A673 (cell line): ENCODE results near the gene SLC4A8. TPM values are rescaled to one million over a fixed set of nuclear protein-coding genes. Genes with fewer than 3 reads are reported as not detected.
A peak's percentile ranks its signal among the peaks of the same experiment; 100 is the strongest.

Experiments used
- BruUV-seq: library from RNA; stranded (reverse); fragments of 400-500 nt; replicated peaks from 2 replicates; lab custom pipeline; 2021; lab: Mats Ljungman, UMichigan
- CTCF ChIA-PET: fragments of 300-600 bp; sonication (Branson Sonifier 250); formaldehyde crosslinking; loops from one replicate; lab custom pipeline; 2022; ENCODE audit warnings: antibody characterized with exemption; lab: Charles Lee
- POLR2A ChIA-PET: fragments of 300-600 bp; sonication (Branson Sonifier 250); formaldehyde crosslinking; loops from one replicate; lab custom pipeline; 2022; ENCODE audit warnings: antibody characterized with exemption; ENCODE audit not compliant: low non-redundant PET; lab: Charles Lee
- DNase-seq: peaks from one replicate; pipeline ENCODE4 v3.0.0-alpha.2; 2015; ENCODE audit warnings: low spot score
- H3K27ac ChIP-seq: fragments of 200-600 bp; sonication (generic); 2 replicates; pipeline ENCODE4 v1.5.1; 2016; ENCODE audit warnings: mixed run types, low read depth, mild to moderate bottlenecking, mixed read lengths, antibody characterized with exemption, low read length; ENCODE audit not compliant: poor library complexity, severe bottlenecking
- H3K27me3 ChIP-seq: fragments of 200-600 bp; sonication (generic); replicated peaks from 2 replicates; pipeline ENCODE4 v1.6.1; 2017; ENCODE audit warnings: mixed run types, low read depth, mild to moderate bottlenecking, mixed read lengths, antibody characterized with exemption, low read length; ENCODE audit not compliant: insufficient read depth, poor library complexity
- H3K36me3 ChIP-seq: fragments of 200-600 bp; sonication (generic); 2 replicates; pipeline ENCODE4 v1.6.1; 2016; ENCODE audit warnings: mixed run types, mild to moderate bottlenecking, mixed read lengths, antibody characterized with exemption, low read length; ENCODE audit not compliant: insufficient read depth, poor library complexity, severe bottlenecking
- H3K4me1 ChIP-seq: fragments of 200-600 bp; sonication (generic); 2 replicates; pipeline ENCODE4 v1.6.1; 2017; ENCODE audit warnings: mixed run types, mild to moderate bottlenecking, mixed read lengths, antibody characterized with exemption, low read length; ENCODE audit not compliant: insufficient read depth, poor library complexity, severe bottlenecking
- H3K4me3 ChIP-seq: fragments of 200-600 bp; sonication (generic); 2 replicates; pipeline ENCODE4 v1.5.1; 2016; ENCODE audit warnings: low read depth, mixed run types, mild to moderate bottlenecking, mixed read lengths, low read length; ENCODE audit not compliant: poor library complexity, severe bottlenecking
- H3K9me3 ChIP-seq: fragments of 200-600 bp; sonication (generic); 2 replicates; pipeline ENCODE4 v1.6.1; 2016; ENCODE audit warnings: mixed run types, low read depth, mild to moderate bottlenecking, mixed read lengths, antibody characterized with exemption, low read length; ENCODE audit not compliant: poor library complexity, severe bottlenecking
- CTCF ChIP-seq: fragments of 300-800, 200-600 bp; sonication (generic); conservative IDR thresholded peaks from 2 replicates; pipeline ENCODE4 v1.5.1; 2017; ENCODE audit warnings: low read depth, mild to moderate bottlenecking, antibody characterized with exemption, low read length, moderate library complexity, mixed read lengths
- EZH2 ChIP-seq: fragments of 200-600 bp; sonication (generic); IDR thresholded peaks from 2 replicates; pipeline ENCODE4 v1.6.1; 2017; ENCODE audit warnings: borderline replicate concordance, low read depth, mild to moderate bottlenecking, mixed read lengths, antibody characterized with exemption, low read length; ENCODE audit not compliant: poor library complexity, severe bottlenecking
- intact Hi-C: fragments of 100-400 bp; cut with micrococcal nuclease; formaldehyde crosslinking; loops from one replicate; pipeline ENCODE4 v1.10.0; 2022; ENCODE audit not compliant: unreplicated experiment
- total RNA-seq: library from RNA; stranded (reverse); gene quantifications from 2 replicates; pipeline ENCODE4 v1.2.3, GENCODE V29; 2021

The SLC4A8 gene
- total RNA-seq, 1 experiment from 2014 or later, result 0.73 TPM

GRCh38 chr12:51521554-51522276 is 97.1 kb downstream of the SLC4A8 start:
- TF ChIP-seq CTCF (peak; percentile 36), EZH2 (no peak)
- Histone ChIP-seq H3K4me1 (no peaks in the 10 kb centered on the region), H3K4me3 (no peak overlapping the region), H3K36me3 (no peaks in the 10 kb centered on the region), H3K27me3 (no peaks in the 10 kb centered on the region), H3K9me3 (no peaks in the 10 kb centered on the region), H3K27ac (no peak overlapping the region)
- no peak for DNase-seq
- ChIA-PET POLR2A (no interaction called here), CTCF (no interaction called here)
- no TSS peak for BruUV-seq
- intact Hi-C loops, result no loop called here

- Histone ChIP-seq H3K4me3 (no peak overlapping the region), H3K27me3 (no peaks in the 10 kb centered on the region), H3K36me3 (no peaks in the 10 kb centered on the region), H3K9me3 (no peaks in the 10 kb centered on the region), H3K4me1 (no peaks in the 10 kb centered on the region), H3K27ac (no peak overlapping the region)
- no TSS peak for BruUV-seq
- DNase-seq, result no peak
- intact Hi-C loops, result no loop called here
- POLR2A ChIA-PET, result no interaction called here
- TF ChIP-seq EZH2 (no peak), CTCF (no peak)
- CTCF ChIA-PET, result no interaction called here
These were observed 98.1 kb downstream of the SLC4A8 start for GRCh38 chr12:51522696-51523095.

GRCh38 chr12:51524386-51524901 is 99.8 kb downstream of the SLC4A8 start:
- intact Hi-C loops, result no loop called here
- no peaks in the 10 kb centered on the region for H3K36me3 ChIP-seq
- no peaks in the 10 kb centered on the region for H3K4me1 ChIP-seq
- POLR2A ChIA-PET, result no interaction called here
- TF ChIP-seq CTCF (no peak), EZH2 (no peak)
- DNase-seq, result no peak
- H3K27me3 ChIP-seq, result no peaks in the 10 kb centered on the region
- no peaks in the 10 kb centered on the region for H3K9me3 ChIP-seq
- no peak overlapping the region for H3K27ac ChIP-seq
- no peak overlapping the region for H3K4me3 ChIP-seq
- CTCF ChIA-PET, result interaction anchor here (0.5 kb wide), 1 partner anchor 22 kb away, joined by 11 read pairs; no protein-coding TSS in a partner anchor
- BruUV-seq, result no TSS peak
